ENCODE measurements around the gene ADAM20. TPM values are rescaled to one million over a fixed set of nuclear protein-coding genes. Genes with fewer than 3 reads are reported as not detected.

The ADAM20 gene
- total RNA-seq, 4 donors from 2014 or later = 0.33 to 2.5 (median 0.67) TPM

GRCh38 chr14:70563869-70564268, 29.1 kb upstream of the ADAM20 start:
- Histone ChIP-seq H3K9me3 (peaks cover 0 to 4% (median 0%) of the 10 kb centered on the region in 4 donors), H3K27me3 (no peaks in the 10 kb centered on the region), H3K27ac (replicated peaks in 1 of 4) (no peak overlapping the region), H3K4me1 (no peaks in the 10 kb centered on the region), H3K36me3 (peaks cover 0 to 68% (median 38%) of the 10 kb centered on the region in 4 donors), H3K4me3 (no peak overlapping the region)
- DNase-seq (ENCODE audit: extremely low spot score) = no peak
- TF ChIP-seq POLR2AphosphoS5 (IDR thresholded peaks at IDR 0.05) (no peak), EP300 (IDR thresholded peaks at IDR 0.05) (no peak), POLR2A (IDR thresholded peaks at IDR 0.05; ENCODE audit: low read depth) (no peak)
- TF ChIP-seq, protein P1, sequence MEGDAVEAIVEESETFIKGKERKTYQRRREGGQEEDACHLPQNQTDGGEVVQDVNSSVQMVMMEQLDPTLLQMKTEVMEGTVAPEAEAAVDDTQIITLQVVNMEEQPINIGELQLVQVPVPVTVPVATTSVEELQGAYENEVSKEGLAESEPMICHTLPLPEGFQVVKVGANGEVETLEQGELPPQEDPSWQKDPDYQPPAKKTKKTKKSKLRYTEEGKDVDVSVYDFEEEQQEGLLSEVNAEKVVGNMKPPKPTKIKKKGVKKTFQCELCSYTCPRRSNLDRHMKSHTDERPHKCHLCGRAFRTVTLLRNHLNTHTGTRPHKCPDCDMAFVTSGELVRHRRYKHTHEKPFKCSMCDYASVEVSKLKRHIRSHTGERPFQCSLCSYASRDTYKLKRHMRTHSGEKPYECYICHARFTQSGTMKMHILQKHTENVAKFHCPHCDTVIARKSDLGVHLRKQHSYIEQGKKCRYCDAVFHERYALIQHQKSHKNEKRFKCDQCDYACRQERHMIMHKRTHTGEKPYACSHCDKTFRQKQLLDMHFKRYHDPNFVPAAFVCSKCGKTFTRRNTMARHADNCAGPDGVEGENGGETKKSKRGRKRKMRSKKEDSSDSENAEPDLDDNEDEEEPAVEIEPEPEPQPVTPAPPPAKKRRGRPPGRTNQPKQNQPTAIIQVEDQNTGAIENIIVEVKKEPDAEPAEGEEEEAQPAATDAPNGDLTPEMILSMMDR (IDR thresholded peaks at IDR 0.05) = no peak
- WGBS = 100% methylated on average over 1 of the region's 1 CpG
- intact Hi-C loops (cut with DNase I) = no loop called here

GRCh38 chr14:70563417-70563816, 28.6 kb upstream of the ADAM20 start:
- Histone ChIP-seq H3K4me1 (no peaks in the 10 kb centered on the region), H3K9me3 (peaks cover 0 to 4% (median 0%) of the 10 kb centered on the region in 4 donors), H3K27ac (replicated peaks in 1 of 4) (no peak overlapping the region), H3K27me3 (no peaks in the 10 kb centered on the region), H3K4me3 (no peak overlapping the region), H3K36me3 (peaks cover 0 to 68% (median 38%) of the 10 kb centered on the region in 4 donors)
- DNase-seq (ENCODE audit: extremely low spot score) = no peak
- TF ChIP-seq POLR2AphosphoS5 (IDR thresholded peaks at IDR 0.05) = no peak
- TF ChIP-seq, protein P1 (IDR thresholded peaks at IDR 0.05) = no peak
- no peak for TF ChIP-seq POLR2A (IDR thresholded peaks at IDR 0.05; ENCODE audit: low read depth)
- intact Hi-C loops (cut with DNase I) = no loop called here
- WGBS = 95% methylated on average over 4 of the region's 4 CpGs

DNA sequence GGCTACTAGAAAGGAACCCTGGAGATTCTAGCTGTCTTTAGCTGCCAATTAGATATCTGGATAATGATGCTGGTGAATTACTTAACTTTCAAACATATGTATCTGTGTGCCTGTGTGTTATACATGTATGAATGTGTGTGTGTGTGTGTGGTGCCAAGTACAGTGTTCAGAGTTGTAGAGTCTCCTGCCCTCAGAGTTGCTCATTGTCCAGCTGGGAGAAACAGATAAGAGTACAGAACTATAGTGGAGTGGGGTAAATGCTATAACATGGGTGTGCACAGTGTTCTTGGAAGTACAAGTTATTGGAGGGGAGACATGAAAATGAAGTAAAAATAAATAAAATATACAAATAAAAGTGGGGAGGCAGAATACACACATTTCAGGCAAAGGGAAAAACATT, 23.6 kb upstream of the ADAM20 start:
- H3K9me3 ChIP-seq = no peaks in the 10 kb centered on the region
- no peak overlapping the region for H3K27ac ChIP-seq (replicated peaks in 1 of 4)
- peaks cover 0 to 8% (median 1%) of the 10 kb centered on the region in 4 donors for H3K4me1 ChIP-seq
- H3K4me3 ChIP-seq = no peak overlapping the region
- no peaks in the 10 kb centered on the region for H3K27me3 ChIP-seq
- peaks cover 0 to 26% (median 18%) of the 10 kb centered on the region in 4 donors for H3K36me3 ChIP-seq
- intact Hi-C loops (cut with DNase I) = no loop called here
- no peak for DNase-seq (ENCODE audit: extremely low spot score)
- TF ChIP-seq EP300 (IDR thresholded peaks at IDR 0.05) = no peak
- no peak for TF ChIP-seq POLR2A (IDR thresholded peaks at IDR 0.05; ENCODE audit: low read depth)
- TF ChIP-seq POLR2AphosphoS5 (IDR thresholded peaks at IDR 0.05) = no peak
- TF ChIP-seq, protein P1 (IDR thresholded peaks at IDR 0.05) = no peak

DNA sequence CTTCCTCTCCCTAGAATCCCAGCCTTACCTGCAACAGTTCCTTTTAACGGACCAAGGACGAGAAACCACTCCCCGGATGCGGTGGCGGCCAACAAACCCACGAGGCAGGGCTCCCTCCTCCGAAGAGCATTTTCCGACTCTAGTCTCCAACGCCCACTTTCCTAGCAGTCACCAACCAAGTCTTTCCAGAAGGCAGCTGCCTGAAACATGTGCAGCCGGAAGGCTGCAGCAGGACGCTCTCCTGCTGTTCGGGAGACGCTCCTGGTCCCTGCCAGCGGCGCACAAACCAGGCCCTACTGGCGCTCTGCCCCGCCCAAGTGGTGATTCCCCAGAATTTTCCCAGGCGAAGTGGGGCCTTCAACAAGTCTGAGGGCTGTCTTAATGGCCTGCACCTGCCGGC, 21.1 kb upstream of the ADAM20 start:
- Histone ChIP-seq H3K4me1 (peaks cover 0 to 8% (median 1%) of the 10 kb centered on the region in 4 donors), H3K4me3 (peak overlapping the region; percentile 9 to 24 (median 20)), H3K36me3 (peaks cover 0 to 5% (median 0%) of the 10 kb centered on the region in 4 donors), H3K27ac (replicated peaks in 1 of 4) (no peak overlapping the region), H3K9me3 (no peaks in the 10 kb centered on the region), H3K27me3 (no peaks in the 10 kb centered on the region)
- DNase-seq (ENCODE audit: extremely low spot score) = no peak
- intact Hi-C loops (cut with DNase I) = no loop called here
- 17% methylated on average over 12 of the region's 19 CpGs for WGBS
- TF ChIP-seq, protein P1 (IDR thresholded peaks at IDR 0.05) = no peak
- TF ChIP-seq EP300 (IDR thresholded peaks at IDR 0.05) (no peak), POLR2A (IDR thresholded peaks at IDR 0.05; ENCODE audit: low read depth) (no peak), POLR2AphosphoS5 (IDR thresholded peaks at IDR 0.05) (no peak)

DNA sequence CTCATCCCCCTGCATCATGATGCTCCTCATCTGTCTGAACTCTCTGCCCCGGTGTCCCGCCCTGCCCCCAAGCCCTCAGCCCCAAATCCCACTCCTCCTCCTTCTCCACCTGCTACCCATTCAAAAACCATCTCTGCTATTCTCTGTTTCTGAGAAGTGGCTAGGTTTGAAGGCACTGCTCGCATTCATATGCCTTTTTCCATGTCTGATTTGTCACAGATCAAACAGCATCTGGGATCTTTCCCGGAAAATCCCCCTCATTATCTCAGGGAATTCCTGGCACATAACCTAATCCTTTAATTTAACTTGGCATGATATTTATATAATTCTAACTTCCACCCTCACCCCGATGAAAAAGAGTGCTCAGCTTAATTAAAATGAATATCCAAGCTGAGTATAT, 3.3 kb upstream of the ADAM20 start:
- Histone ChIP-seq H3K27me3 (no peaks in the 10 kb centered on the region), H3K27ac (replicated peaks in 1 of 4) (no peak overlapping the region), H3K9me3 (peaks cover 0 to 10% (median 4%) of the 10 kb centered on the region in 4 donors), H3K36me3 (peaks cover 0 to 14% (median 7%) of the 10 kb centered on the region in 4 donors), H3K4me1 (no peaks in the 10 kb centered on the region), H3K4me3 (no peak overlapping the region)
- intact Hi-C loops (cut with DNase I) = no loop called here
- 81% methylated on average over 5 of the region's 5 CpGs for WGBS
- TF ChIP-seq POLR2A (IDR thresholded peaks at IDR 0.05; ENCODE audit: low read depth) (no peak), POLR2AphosphoS5 (IDR thresholded peaks at IDR 0.05) (no peak), EP300 (IDR thresholded peaks at IDR 0.05) (no peak)
- TF ChIP-seq, protein P1 (IDR thresholded peaks at IDR 0.05) = no peak
- no peak for DNase-seq (ENCODE audit: extremely low spot score)
